GM19035 (cell line): ENCODE results near the gene ATP6V0C.
A peak's percentile ranks its signal among the peaks of the same experiment; 100 is the strongest.

ENCODE experiments used
- ATAC-seq: cut with Tn5 transposase; IDR thresholded peaks from one replicate; pipeline ENCODE4 v1.9.1; 2021; ENCODE audit not compliant: unreplicated experiment

The ATP6V0C gene

DNA sequence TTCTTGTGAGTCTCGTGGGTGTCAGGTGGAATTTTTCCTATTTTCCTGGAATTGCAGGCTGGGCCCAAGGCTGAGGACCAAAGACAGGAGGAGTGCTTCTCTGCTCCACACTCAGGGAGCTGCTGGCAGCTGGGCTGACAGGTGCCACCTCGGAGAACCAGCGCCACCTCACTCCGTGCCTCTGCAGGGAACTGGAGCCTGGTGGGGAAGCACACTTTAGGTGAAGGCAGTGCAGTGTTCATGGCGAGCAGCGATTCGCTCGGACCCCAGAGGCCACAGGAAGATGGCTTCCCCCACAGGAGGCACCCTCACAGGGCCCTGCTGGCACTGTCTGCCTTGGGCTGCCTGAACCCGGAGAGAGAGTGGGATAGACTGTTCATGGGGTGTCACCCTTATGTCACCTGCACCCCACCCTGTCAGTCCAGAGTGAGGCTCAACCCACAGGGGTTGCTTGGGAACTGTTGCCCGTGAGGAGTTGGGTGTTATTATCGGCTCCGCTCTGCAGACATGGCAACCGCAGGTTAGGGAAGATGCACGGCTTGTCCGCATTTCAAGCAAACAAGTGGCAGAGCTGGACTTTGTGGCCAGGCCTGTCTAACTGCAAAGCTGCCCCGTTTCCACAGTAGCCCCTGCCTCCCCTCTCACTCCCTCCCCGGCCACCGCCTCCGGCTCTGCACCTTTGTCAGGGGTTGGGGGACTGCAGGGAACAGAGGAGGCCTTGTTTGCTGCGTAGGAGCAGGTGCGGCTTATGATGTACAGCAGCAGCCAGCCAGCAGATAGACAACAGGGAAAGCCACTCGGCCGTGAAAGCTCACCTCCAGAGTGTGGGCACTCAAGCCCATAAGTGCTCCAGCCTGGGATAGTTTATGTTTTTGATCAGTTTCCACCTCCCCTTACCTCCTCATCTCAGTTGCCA, 23.3 kb upstream of the ATP6V0C start:
- no peak for ATAC-seq

DNA sequence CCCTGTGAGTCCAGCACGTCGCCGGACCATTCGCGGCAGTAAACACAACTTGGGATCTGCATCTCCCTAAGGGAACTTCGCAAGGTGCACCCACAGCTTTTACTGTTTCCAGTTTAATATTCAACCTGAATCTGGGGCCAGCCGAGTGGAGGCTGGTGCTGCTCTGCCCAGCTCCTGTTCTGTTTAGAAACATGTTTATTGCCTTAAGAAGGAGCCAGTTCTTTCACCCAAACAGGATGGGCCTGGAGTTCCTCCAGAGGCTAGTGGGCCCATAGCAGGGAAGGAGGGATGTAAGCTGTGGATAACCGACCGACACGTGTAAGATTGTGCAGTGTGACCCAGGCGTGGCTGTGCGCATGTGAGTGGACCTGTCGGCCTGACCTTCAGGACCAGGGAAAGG, 21.5 kb upstream of the ATP6V0C start:
- no peak for ATAC-seq

DNA sequence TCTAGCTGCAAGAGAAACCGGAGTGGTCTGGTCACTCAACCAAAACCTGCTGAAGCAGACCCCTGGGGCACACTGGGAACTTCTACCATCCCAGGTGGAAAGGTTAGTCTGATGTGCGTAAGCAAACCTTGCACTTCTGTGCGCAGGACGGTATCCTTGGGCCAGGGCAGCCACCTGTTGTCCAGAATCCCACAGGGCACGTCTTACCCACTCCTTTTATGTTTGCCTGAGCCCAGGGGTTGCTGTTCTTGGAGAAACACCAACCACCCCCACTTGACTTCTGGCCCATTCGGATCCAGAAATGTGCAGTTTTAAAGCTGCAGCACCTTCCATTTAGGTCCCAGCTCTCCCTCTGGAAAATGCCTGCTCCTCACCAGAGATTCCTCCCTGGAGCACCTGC, 20.1 kb upstream of the ATP6V0C start:
- no peak for ATAC-seq

DNA sequence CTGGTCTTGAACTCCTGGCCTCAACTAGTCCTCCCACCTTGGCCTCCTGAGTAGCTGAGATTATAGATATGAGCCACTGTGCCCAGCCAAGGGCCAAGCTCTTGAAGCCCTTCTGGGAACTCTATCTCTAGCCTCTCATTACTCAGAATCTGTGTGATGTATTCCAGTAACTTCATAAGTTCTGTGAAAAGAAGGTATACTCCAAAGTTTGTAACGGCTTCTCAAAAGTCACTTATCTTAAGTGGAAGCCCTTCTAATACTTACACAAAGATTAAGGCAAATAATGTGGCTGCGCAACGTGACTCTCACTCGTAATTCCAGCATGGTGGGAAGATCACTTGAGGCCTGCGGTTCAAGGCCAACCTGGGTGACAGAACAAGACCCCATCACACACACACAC, 19.1 kb upstream of the ATP6V0C start:
- ATAC-seq = no peak

DNA sequence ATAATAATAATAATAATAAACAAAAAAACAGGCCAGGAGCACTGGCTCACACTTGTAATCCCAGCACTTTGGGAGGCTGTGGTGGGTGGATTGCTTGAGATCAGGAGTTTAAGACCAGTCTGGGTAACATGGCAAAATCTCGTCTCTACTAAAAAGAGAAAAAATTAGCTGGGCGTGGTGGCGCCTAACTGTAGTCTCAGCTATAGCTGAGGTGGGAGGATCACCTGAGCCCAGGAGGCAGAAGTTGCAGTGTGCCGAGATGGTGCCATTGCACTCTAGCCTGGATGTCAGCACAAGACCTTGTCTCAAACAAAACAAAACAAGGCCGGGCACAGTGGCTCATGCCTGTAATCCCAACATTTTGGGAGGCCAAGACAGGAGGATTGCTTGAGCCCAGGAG, 18.7 kb upstream of the ATP6V0C start:
- ATAC-seq = no peak

DNA sequence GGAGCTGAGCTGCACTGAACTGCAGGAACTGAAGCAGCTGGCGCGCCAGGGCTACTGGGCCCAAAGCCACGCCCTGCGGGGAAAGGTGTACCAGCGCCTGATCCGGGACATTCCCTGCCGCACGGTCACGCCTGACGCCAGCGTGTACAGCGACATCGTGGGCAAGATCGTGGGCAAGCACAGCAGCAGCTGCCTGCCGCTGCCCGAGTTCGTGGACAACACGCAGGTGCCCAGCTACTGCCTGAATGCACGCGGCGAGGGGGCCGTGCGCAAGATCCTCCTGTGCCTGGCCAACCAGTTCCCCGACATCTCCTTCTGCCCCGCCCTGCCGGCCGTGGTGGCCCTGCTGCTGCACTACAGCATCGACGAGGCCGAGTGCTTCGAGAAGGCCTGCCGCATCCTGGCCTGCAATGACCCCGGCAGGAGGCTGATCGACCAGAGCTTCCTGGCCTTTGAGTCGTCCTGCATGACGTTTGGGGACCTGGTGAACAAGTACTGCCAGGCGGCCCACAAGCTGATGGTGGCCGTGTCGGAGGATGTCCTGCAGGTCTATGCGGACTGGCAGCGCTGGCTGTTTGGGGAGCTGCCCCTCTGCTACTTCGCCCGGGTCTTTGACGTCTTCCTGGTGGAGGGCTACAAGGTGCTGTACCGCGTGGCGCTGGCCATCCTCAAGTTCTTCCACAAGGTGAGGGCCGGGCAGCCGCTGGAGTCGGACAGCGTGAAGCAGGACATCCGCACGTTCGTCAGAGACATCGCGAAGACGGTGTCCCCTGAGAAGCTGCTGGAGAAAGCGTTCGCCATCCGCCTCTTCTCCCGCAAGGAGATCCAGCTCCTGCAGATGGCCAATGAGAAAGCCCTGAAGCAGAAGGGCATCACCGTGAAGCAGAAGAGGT, 17.3 kb upstream of the ATP6V0C start:
- no peak for ATAC-seq

DNA sequence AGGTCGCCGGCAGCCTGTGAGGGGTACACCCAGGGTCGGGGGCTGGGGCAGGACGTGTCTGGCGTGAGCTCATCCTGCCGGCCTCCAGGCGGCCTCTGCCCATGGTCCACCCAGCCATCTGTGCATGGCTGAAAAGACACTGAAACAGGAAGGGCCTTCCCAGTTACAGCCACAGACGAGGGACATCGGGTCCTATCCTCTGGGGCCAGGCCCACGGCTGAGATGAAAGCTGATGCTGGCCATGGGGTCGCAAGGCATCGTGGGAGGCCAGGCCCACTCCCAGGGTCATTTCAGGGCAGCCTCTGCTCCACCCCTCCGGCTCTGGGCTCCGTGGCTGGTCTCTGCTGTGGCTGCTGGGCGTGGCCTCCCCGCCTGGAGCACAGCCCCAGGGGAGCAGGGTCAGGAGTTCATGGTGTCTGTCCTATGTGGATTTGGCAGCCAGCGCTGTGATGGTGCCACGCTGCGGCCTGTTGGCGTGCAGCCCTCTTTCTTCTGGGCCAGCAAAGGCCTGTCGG, 16.6 kb upstream of the ATP6V0C start:
- no peak for ATAC-seq

DNA sequence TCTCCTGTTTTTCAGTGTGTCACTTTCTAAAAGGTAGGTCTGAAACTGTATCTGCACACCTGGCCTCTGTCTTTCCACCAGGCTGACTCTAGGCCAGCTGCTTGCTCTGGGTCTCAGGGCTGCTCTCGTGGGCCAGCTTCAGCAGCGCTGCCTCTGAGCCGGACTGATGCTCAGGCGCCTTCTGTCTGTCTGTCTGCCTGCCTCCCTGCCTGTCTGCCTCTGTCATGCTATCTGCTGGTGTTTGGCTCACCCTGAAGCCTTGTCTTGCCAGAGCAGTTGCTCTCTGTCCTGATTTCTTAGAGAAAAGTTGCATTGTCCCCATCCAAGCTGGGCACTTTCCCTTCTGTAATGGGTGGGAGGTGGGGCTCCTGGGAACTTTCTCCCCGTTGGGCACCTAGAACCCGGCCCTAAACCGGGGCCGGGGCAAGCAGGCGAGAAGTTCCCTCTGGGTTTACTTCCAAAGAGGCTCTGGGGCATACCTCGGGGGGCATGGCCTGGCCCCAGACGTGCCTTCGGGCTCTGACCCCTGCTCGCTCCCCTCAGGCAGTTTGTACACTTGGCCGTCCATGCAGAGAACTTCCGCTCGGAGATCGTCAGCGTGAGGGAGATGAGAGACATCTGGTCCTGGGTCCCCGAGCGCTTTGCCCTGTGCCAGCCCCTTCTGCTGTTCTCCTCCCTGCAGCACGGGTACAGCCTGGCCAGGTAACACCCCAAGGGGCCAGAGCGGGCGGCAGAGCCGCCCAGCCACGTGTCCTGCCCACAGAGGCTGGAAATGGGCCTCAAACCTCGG, 15.9 kb upstream of the ATP6V0C start:
- no peak for ATAC-seq

DNA sequence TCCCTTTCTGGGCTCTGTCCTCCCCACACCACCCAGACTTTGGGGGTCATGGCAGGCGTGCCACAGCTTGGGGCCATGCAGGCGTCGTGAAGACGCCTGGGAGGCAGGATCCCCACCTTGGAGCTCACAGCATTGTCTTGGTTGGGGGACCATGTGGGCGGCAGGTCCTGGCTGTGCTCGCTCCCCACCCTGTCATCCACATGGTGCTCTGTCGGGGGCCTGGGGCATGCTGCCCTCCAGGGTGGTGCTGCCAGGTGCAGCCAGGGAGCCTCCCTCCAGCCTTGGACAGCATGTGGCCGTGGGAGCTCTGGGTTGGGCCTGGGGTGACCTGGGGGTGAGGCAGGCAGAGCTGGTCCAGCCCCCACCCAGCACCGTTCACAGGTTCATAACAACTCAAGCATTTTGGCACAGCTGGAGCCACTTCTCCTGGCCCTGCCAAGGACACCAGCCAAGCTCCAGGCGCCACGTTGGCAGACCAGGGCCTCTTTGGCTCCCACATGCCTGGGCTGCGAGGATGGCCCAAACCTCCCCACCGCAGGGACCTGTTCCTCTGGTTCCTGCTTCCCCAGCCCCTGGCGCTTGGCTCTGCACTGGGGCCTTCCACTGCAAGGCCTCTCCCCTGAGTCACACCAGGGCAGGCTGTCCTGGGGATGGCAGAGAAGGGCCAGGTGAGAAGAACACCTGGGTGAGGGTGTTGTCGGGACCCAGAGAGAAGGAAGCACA, 15.1 kb upstream of the ATP6V0C start:
- ATAC-seq = no peak

DNA sequence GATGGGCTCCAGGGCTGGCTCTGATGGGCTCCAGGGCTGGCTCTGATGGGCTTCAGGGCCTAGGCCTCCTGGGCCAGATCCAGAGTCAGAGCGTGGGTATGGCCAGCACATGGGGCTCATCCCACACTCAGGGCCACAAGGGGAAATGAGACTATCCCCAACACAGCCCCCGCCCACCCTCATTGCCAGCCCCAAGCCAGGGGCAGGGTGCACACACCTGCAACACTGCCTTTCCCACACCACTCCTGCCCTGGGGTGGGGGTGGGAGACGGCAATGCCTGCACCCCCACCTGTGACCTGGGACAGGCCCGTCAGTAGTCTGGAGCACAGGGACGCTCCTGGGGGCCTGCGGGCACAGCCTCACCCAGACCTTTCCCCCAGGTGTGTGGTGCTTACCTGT, 14.3 kb upstream of the ATP6V0C start:
- no peak for ATAC-seq

DNA sequence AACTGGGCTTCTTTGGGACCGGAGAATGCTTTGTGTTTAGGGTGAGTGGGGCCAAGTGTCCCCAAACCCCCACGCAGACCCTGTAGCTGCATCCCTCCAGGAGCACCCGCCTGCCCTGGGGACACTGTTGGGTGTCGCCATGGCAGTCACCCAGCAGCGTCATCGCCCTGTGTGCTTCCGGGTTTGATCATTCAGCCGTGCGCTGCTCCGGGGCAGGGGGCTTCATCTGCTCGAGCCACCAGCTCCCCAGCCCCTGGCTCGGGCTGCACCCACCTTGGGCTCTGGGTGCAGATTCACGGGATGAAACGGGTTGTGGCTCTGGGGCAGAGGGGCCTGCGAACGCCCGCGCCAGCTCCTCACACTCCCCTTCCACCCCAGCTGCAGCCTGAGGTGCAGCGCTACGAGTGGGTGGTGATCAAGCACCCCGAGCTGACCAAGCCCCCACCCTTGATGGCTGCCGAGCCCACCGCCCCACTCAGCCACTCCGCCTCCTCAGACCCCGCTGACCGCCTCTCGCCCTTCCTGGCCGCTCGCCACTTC, 13.8 kb upstream of the ATP6V0C start:
- ATAC-seq = no peak

DNA sequence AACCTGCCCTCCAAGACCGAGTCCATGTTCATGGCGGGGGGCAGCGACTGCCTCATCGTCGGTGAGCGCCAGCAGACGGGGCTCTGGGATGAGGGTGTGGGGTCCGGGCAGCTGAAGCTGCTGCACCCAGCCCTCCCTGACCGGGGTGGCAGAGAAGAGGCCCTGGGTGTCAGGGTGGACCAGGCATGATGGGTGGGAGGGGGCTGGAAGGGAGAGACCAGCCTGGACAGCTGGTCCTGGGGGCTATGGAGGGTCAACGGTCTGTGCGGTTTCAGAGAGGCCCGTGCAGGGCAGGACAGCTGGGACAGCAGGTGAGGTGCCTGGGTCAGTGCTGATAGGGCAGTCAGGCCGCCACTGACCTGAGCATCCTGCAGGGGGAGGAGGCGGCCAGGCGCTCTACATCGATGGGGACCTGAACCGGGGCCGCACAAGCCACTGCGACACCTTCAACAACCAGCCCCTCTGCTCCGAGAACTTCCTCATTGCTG, 13.3 kb upstream of the ATP6V0C start:
- ATAC-seq = no peak

DNA sequence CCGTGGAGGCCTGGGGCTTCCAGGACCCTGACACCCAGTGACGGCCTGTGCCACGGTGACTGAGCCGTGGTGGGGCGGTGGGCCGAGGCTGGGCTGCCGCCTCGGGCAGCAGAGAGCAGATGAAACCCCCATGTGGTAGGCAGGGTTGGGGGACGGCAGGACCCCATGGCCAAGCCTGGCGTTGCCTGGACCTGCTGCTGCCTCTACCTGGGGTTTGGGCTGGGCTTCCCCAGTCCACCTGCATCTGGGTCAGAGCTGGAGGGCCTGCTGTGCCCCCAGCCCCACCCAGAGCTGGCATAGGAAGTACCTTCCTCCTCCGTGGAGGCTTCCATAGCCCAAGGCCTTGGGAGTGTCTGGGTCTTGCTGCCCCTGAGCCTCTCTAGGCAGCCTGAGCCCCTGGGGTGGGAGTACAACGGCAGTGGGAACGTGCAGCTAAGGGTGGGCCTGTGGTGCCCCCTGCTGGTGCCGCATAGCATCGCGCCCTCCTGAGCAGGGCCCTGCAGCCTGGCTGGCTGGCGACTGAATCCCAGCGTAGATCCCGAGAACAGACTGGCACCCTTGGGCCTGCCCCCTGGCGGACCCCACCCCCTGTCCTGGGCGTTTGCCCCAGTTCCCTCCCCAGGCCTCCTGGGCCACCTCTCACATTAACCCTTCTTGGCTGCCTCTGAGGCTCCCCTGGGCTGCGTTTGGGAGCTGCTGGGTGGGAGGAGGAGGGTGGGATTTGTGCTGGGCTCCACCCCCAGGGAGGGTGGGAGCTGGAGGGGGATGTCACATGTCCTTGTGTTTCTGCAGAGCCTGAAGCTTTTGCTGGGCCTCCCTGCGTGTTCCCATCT, 12.6 kb upstream of the ATP6V0C start:
- ATAC-seq = no peak

DNA sequence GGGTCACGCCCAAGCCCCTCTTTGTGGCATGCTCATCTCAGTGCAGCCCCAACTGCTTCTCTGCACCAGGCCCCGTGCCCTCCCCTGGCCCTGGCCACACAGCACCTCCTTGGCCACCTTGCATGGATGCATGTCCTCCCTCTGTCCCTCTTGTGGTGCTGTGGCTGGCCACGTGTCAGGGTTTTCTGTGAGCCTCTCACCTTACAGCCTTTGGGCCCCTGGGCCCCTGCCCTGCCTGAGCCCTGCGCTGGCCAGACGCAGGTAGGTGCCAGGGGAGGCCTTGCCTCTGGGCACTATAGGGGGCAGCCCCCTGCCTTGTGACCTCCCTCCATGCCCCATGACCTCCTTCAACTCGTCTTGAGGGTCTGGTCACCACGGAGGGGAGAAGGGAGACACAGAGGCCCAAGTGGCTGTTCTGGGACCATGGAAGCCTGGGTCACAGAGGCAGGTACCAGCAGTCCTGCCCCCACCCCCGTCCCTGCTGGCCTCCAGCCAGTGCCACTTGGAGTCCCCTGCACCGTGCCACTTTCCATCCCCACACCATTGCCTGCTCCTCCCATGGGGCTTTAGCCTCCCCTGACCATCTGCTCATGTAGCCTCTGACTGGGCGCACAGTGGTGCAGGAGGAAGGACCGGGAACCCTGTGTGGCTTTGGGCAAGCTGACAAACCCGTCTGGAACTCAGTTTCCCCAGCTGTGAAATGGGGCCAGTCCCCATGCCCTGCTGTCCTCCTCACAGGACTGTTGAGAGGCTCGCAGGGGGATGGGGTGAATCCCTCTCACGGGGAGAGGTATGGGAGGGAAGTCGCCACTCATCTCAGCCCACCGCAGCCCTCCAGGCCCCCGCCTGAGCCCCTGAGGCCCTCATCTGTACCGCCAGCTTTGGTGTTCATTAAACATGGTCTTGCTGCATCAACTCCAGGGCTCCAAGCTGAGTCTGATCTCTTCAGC, 11.5 kb upstream of the ATP6V0C start:
- no peak for ATAC-seq

DNA sequence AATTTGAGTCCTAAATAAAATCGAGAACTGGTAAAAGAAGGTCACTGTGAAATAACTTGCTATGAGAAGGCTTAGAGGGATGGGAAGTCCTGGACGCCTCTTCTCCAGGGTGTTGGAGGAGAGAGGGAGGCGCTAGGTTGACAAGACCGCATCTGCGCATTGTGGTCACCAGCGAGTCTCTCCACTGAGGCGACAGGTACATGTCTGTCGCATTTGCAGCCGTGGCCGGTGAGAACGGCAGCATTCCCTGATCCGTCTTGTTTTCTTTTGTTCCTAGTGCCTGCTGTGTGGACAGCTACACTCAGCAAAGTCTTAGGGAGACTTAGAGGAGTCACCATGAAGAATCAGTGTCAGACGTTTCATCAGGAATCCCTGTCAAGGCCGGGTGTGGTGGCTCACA, 8.1 kb upstream of the ATP6V0C start:
- ATAC-seq = no peak

DNA sequence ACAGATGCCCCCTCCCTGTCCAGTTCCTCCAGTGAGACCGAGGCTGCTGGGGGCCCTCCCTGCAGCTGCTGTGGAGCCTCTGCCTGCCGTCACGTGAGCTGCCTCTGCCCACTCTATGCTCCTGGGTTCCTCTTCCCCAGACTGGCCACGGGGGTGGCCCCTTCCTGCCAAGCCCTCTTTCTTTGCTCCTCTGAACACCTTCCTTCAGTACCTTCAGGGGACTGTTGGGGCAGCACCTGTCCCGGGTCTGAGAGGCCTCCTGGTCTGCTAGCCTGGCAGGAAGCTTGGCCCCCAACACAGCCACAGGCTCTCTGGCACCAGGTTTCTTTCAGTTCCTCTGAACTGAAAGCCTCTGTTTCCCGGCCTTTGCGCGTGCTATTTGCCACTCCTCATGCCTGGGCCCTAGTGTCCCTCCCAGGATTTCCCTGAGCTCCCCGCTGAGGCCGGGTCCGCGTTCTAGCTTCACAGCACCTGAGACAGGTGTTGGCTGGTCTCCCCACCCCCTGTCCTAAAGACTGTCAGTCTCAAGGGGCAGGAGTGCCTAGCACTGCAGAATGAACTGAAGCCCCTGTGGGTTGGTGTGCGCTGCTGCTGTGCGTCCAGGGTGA, 6.6 kb upstream of the ATP6V0C start:
- ATAC-seq = peak; percentile 54

DNA sequence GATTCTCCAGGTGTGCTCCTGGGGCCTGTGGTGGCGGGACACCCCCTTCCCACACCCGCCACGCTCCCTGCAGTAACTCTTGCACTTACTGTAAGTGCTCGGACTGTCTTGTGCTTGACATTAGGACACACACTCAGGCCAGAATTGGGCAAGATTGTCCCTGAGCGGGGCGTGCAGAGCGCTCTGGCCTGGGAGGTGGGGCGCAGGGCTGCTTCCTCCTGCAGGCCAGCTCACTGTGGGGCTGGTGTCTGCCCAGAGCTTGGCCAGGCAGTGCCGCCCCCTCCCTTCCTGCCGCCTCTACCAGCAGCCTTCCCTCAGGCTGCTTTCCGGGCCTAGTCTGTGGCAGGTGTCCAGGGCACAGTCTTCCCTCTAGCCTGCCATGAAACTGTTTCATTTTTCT, 6.1 kb upstream of the ATP6V0C start:
- peak; percentile 17 for ATAC-seq
